T-helper 17 cell (primary cell): Measurements from ENCODE around the gene ATL2. TPM values are rescaled to one million over a fixed set of nuclear protein-coding genes. Genes with fewer than 3 reads are reported as not detected.
"Not testable (repeated sequence)": the region's sequence is repeated elsewhere in the genome, so short reads cannot be mapped to it uniquely, and the experiment has no call there.

Experiments used
- ATAC-seq: fragments of 150-1000 bp; cut with Tn5 transposase; 2 replicates; pipeline ENCODE4 v1.10.0; 2021; ENCODE audit warnings: mild to moderate bottlenecking, moderate library complexity
- DNase-seq, 3 donors: peaks; one replicate each; pipeline versions ENCODE4 v3.0.0 to v3.0.0-alpha.2; 2020 to 2021
- H3K9me3 ChIP-seq: one replicate; pipeline ENCODE4 v1.7.0; 2013; ENCODE audit warnings: low read length, mild to moderate bottlenecking; ENCODE audit not compliant: control insufficient read depth, poor library complexity, severe bottlenecking
- H3K27ac Mint-ChIP-seq: one replicate; pipeline ENCODE4 v1.8.0; 2022; ENCODE audit warnings: mild to moderate bottlenecking, moderate library complexity, mixed read lengths
- H3K27me3 Mint-ChIP-seq: one replicate; pipeline ENCODE4 v1.8.0; 2022; ENCODE audit warnings: mixed read lengths
- H3K36me3 Mint-ChIP-seq: one replicate; pipeline ENCODE4 v1.8.0; 2022; ENCODE audit warnings: low read depth, mixed read lengths
- H3K4me1 Mint-ChIP-seq: one replicate; pipeline ENCODE4 v1.8.0; 2022; ENCODE audit warnings: mild to moderate bottlenecking, mixed read lengths
- H3K4me3 Mint-ChIP-seq: one replicate; pipeline ENCODE4 v1.8.0; 2022; ENCODE audit warnings: mild to moderate bottlenecking, moderate library complexity, mixed read lengths
- total RNA-seq, 4 donors: library from RNA in 2 of 4; stranded (reverse) in 2 of 4; gene quantifications; one replicate each; pipeline ENCODE4 v1.2.3 and lab custom pipeline; 2022 to 2026

ATL2 gene
- total RNA-seq, 2 donors from 2014 or later, result 56.9 to 60.0 TPM

- Mint-ChIP-seq H3K36me3 (peaks cover 2% of the 10 kb centered on the region), H3K27me3 (peaks cover 42% of the 10 kb centered on the region), H3K4me1 (peaks cover 20% of the 10 kb centered on the region), H3K4me3 (no peak overlapping the region), H3K27ac (no peak overlapping the region)
- no peak for ATAC-seq
- DNase-seq, result no peak
- no peaks in the 10 kb centered on the region for H3K9me3 ChIP-seq
Measured at GRCh38 chr2:38259311-38259710, 117.8 kb downstream of the ATL2 start.

DNA sequence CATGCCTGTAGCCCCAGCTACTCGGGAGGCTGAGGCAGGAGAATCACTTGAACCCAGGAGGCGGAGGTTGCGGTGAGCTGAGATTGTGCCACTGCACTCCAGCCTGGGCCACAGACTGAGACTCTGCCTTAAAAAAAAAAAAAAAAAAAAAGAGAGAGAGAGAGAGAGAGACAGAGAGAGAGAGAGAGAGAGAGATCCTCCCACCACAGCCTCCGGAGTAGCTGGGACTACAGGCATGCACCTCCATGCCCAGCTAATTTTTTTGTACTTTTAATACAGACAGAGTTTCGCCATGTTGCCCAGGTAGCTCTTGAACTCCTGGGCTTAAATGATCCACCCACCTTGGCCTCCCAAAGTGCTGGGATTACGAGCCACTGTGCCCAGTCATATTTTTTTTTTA is 119.4 kb downstream of the ATL2 start:
- not testable (repeated sequence) for H3K36me3 Mint-ChIP-seq, DNase-seq, H3K27ac Mint-ChIP-seq, H3K4me3 Mint-ChIP-seq, ATAC-seq, H3K9me3 ChIP-seq
- Mint-ChIP-seq H3K4me1 (peaks cover 20% of the 10 kb centered on the region), H3K27me3 (peaks cover 42% of the 10 kb centered on the region)

DNA sequence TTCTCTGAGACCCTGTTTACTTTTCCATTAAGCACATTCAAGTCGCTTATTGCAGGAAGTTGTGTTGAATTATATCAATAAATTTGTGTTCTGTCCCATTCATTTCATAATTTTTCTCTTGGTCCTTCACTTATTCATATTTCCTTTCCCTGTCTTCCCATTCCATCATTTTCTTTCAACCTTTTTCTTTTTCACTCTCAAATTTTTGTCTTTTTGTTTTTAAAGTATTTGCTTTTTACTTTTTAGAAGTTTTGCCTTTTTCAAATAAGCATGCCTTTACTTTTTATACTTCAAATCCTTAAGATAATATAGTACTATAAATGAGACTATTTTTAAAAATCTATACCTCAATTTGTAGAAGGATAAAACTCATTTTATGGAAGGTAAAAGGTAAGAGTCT is 120.5 kb downstream of the ATL2 start:
- no peak overlapping the region for H3K4me3 Mint-ChIP-seq
- H3K27ac Mint-ChIP-seq, result no peak overlapping the region
- ATAC-seq, result no peak
- no peaks in the 10 kb centered on the region for H3K9me3 ChIP-seq
- no peaks in the 10 kb centered on the region for H3K36me3 Mint-ChIP-seq
- no peak for DNase-seq
- peaks cover 14% of the 10 kb centered on the region for H3K4me1 Mint-ChIP-seq
- H3K27me3 Mint-ChIP-seq, result peaks cover 32% of the 10 kb centered on the region

GRCh38 chr2:38255211-38255610 is 121.9 kb downstream of the ATL2 start:
- H3K36me3 Mint-ChIP-seq, result no peaks in the 10 kb centered on the region
- peaks cover 3% of the 10 kb centered on the region for H3K4me1 Mint-ChIP-seq
- H3K4me3 Mint-ChIP-seq, result no peak overlapping the region
- H3K27ac Mint-ChIP-seq, result no peak overlapping the region
- DNase-seq (no peak), ATAC-seq (no peak)
- peaks cover 18% of the 10 kb centered on the region for H3K27me3 Mint-ChIP-seq
- H3K9me3 ChIP-seq, result no peaks in the 10 kb centered on the region

GRCh38 chr2:38254796-38255195 is 122.3 kb downstream of the ATL2 start:
- H3K27me3 Mint-ChIP-seq, result peaks cover 17% of the 10 kb centered on the region
- H3K4me1 Mint-ChIP-seq, result peaks cover 2% of the 10 kb centered on the region
- no peaks in the 10 kb centered on the region for H3K9me3 ChIP-seq
- H3K4me3 Mint-ChIP-seq, result no peak overlapping the region
- no peaks in the 10 kb centered on the region for H3K36me3 Mint-ChIP-seq
- no peak for ATAC-seq
- no peak overlapping the region for H3K27ac Mint-ChIP-seq
- no peak for DNase-seq

GRCh38 chr2:38251940-38252339 is 125.1 kb downstream of the ATL2 start:
- ATAC-seq, result no peak
- peaks cover 2% of the 10 kb centered on the region for H3K4me1 Mint-ChIP-seq
- H3K4me3 Mint-ChIP-seq, result no peak overlapping the region
- no peak for DNase-seq
- H3K36me3 Mint-ChIP-seq, result no peaks in the 10 kb centered on the region
- peaks cover 10% of the 10 kb centered on the region for H3K27me3 Mint-ChIP-seq
- H3K27ac Mint-ChIP-seq, result no peak overlapping the region
- H3K9me3 ChIP-seq, result no peaks in the 10 kb centered on the region

DNA sequence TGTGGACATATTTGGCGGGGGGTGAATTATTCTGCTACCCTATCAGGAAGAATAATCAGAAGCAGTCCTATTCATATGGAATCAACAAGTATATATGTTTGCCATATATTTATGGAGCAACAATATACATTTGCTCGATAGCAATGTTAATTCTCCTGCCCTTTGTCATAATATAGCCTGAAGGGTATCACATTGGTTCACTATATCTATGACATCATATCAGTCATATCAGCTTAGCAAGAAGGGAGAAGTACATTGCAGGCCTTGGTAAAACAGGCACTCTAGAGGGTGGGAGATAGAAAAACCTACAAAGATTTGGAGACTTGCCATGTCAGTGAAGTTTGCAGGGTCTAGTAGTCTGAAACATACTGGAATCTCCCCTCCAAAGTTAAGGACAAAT is 128.4 kb downstream of the ATL2 start:
- Mint-ChIP-seq H3K27ac (no peak overlapping the region), H3K4me1 (peaks cover 4% of the 10 kb centered on the region), H3K27me3 (no peaks in the 10 kb centered on the region), H3K36me3 (no peaks in the 10 kb centered on the region), H3K4me3 (no peak overlapping the region)
- H3K9me3 ChIP-seq, result no peaks in the 10 kb centered on the region
- no peak for DNase-seq
- no peak for ATAC-seq

- no peak overlapping the region for H3K4me3 Mint-ChIP-seq
Measured at GRCh38 chr2:38248255-38248654, 128.8 kb downstream of the ATL2 start.

DNA sequence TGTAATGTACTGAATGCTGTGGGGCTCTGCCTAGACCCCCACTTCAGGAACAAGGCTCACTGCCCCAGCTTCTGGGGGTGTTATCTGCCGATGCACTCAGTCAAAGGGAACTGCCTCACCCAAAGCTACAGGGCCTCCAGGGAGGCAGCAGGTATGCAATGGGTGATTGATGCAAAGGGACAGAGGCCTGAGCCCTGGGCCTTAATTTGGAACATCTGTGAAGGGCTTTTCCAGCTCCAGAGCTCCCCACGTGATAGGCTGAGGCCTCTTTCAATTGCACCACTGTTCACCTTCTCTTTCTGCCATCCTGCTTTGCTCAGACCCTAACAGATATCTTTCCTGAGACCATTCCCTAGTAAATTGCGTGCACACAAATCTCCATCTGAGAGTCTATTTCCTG is 131.0 kb downstream of the ATL2 start:
- ATAC-seq (no peak), DNase-seq (no peak)
- H3K4me3 Mint-ChIP-seq, result no peak overlapping the region
- no peak overlapping the region for H3K27ac Mint-ChIP-seq
- no peaks in the 10 kb centered on the region for H3K36me3 Mint-ChIP-seq
- no peaks in the 10 kb centered on the region for H3K9me3 ChIP-seq
- no peaks in the 10 kb centered on the region for H3K27me3 Mint-ChIP-seq
- peaks cover 3% of the 10 kb centered on the region for H3K4me1 Mint-ChIP-seq

More at GRCh38 chr2:38248255-38248654, 128.8 kb downstream of the ATL2 start:
- Mint-ChIP-seq H3K36me3 (no peaks in the 10 kb centered on the region), H3K27ac (no peak overlapping the region), H3K4me1 (peaks cover 4% of the 10 kb centered on the region), H3K27me3 (no peaks in the 10 kb centered on the region)
- DNase-seq (no peak), ATAC-seq (no peak)
- no peaks in the 10 kb centered on the region for H3K9me3 ChIP-seq

- H3K9me3 ChIP-seq, result no peaks in the 10 kb centered on the region
- ATAC-seq (no peak), DNase-seq (no peak)
- Mint-ChIP-seq H3K36me3 (no peaks in the 10 kb centered on the region), H3K27me3 (no peaks in the 10 kb centered on the region), H3K27ac (no peak overlapping the region), H3K4me3 (no peak overlapping the region), H3K4me1 (peaks cover 3% of the 10 kb centered on the region)
Measured at GRCh38 chr2:38245114-38245641, 131.9 kb downstream of the ATL2 start.

- no peak for DNase-seq
- no peak for ATAC-seq
- Mint-ChIP-seq H3K4me1 (peaks cover 3% of the 10 kb centered on the region), H3K27ac (no peak overlapping the region), H3K36me3 (no peaks in the 10 kb centered on the region), H3K27me3 (no peaks in the 10 kb centered on the region), H3K4me3 (no peak overlapping the region)
- no peaks in the 10 kb centered on the region for H3K9me3 ChIP-seq
Measured at GRCh38 chr2:38244301-38244700, 132.8 kb downstream of the ATL2 start.

Other genes starting within 250 kb of the ATL2 start
- gene HNRNPLL, start 225.7 kb upstream of the ATL2 start, total RNA-seq, result 10 to 100 TPM; 81.5 to 91.5 TPM